HFFc6 (cell line): ENCODE data around the gene ASTN2. TPM values are rescaled to one million over a fixed set of nuclear protein-coding genes. Genes with fewer than 3 reads are reported as not detected.

Source experiments
- DNase-seq: peaks from one replicate; pipeline ENCODE4 v3.0.0-alpha.2; 2018
- H3K27ac Mint-ChIP-seq: 2 replicates; pipeline ENCODE4 v1.8.0; 2020; ENCODE audit warnings: mild to moderate bottlenecking, mixed read lengths
- H3K27me3 Mint-ChIP-seq: 2 replicates; pipeline ENCODE4 v1.8.0; 2021; ENCODE audit warnings: mild to moderate bottlenecking, moderate library complexity, mixed read lengths; ENCODE audit not compliant: insufficient read depth
- H3K36me3 Mint-ChIP-seq: 2 replicates; pipeline ENCODE4 v1.8.0; 2021; ENCODE audit warnings: low read depth, mixed read lengths
- H3K4me1 Mint-ChIP-seq: 2 replicates; pipeline ENCODE4 v1.8.0; 2020; ENCODE audit warnings: low read depth, mixed read lengths
- H3K4me3 Mint-ChIP-seq: 2 replicates; pipeline ENCODE4 v1.8.0; 2020; ENCODE audit warnings: mild to moderate bottlenecking, moderate library complexity, mixed read lengths
- H3K9me3 Mint-ChIP-seq: 2 replicates; pipeline ENCODE4 v1.8.0; 2020; ENCODE audit warnings: mild to moderate bottlenecking, mixed read lengths
- CTCF ChIP-seq: fragments of 200-600 bp; sonication (generic); IDR thresholded peaks from 2 replicates; pipeline ENCODE4 v1.5.0; 2021; ENCODE audit warnings: antibody characterized with exemption, mild to moderate bottlenecking
- total RNA-seq, 6 experiments: library from RNA; stranded (reverse); fragmentation: NEBNext Ultra II Directional; extraction: Animal tissue kit (Norgen Biotek cat#: 25700); gene quantifications; 2 replicates in 1 of 6; 3 replicates in 5 of 6; pipeline ENCODE4 v1.2.3, GENCODE V29; 2021

ASTN2 gene
- total RNA-seq, 6 experiments from 2014 or later = 7.3 to 9.7 (median 8.3) TPM

- H3K27me3 Mint-ChIP-seq = no peaks in the 10 kb centered on the region; the same call in none of the 2 replicates
- H3K4me1 Mint-ChIP-seq = peaks cover 41% of the 10 kb centered on the region
- H3K27ac Mint-ChIP-seq = no peak overlapping the region; the same call in 1 of the 2 replicates
- TF ChIP-seq CTCF = no peak
- peaks cover 6% of the 10 kb centered on the region; the same call in 1 of the 2 replicates for H3K36me3 Mint-ChIP-seq
- no peaks in the 10 kb centered on the region for H3K9me3 Mint-ChIP-seq
- DNase-seq = no peak
- peak overlapping the region; percentile 6; the same call in 1 of the 2 replicates for H3K4me3 Mint-ChIP-seq
Observed at GRCh38 chr9:116643691-116644090, 771.2 kb downstream of the ASTN2 start.

- Mint-ChIP-seq H3K27me3 (no peaks in the 10 kb centered on the region; the same call in 1 of the 2 replicates), H3K27ac (no peak overlapping the region)
- no peak for DNase-seq
Observed at GRCh38 chr9:116641292-116642059, 773.4 kb downstream of the ASTN2 start.

GRCh38 chr9:116639251-116639741, 775.6 kb downstream of the ASTN2 start:
- peaks cover 32% of the 10 kb centered on the region for H3K4me1 Mint-ChIP-seq
- H3K27ac Mint-ChIP-seq = no peak overlapping the region; the same call in 1 of the 2 replicates
- H3K27me3 Mint-ChIP-seq = no peaks in the 10 kb centered on the region; the same call in 1 of the 2 replicates
- DNase-seq = peak; percentile 53
- H3K9me3 Mint-ChIP-seq = no peaks in the 10 kb centered on the region
- peaks cover 6% of the 10 kb centered on the region; the same call in 1 of the 2 replicates for H3K36me3 Mint-ChIP-seq
- H3K4me3 Mint-ChIP-seq = no peak overlapping the region
- TF ChIP-seq CTCF = no peak

More at GRCh38 chr9:116641292-116642059, 773.4 kb downstream of the ASTN2 start:
- Mint-ChIP-seq H3K4me3 (no peak overlapping the region), H3K9me3 (no peaks in the 10 kb centered on the region), H3K4me1 (peaks cover 36% of the 10 kb centered on the region), H3K36me3 (peaks cover 6% of the 10 kb centered on the region; the same call in 1 of the 2 replicates)
- TF ChIP-seq CTCF = no peak

GRCh38 chr9:116635908-116636307, 778.9 kb downstream of the ASTN2 start:
- Mint-ChIP-seq H3K27me3 (no peaks in the 10 kb centered on the region; the same call in 1 of the 2 replicates), H3K27ac (no peak overlapping the region), H3K4me1 (peaks cover 50% of the 10 kb centered on the region), H3K36me3 (no peaks in the 10 kb centered on the region; the same call in 1 of the 2 replicates), H3K4me3 (no peak overlapping the region), H3K9me3 (no peaks in the 10 kb centered on the region)
- DNase-seq = no peak
- no peak for TF ChIP-seq CTCF

- no peak for TF ChIP-seq CTCF
- no peaks in the 10 kb centered on the region for H3K9me3 Mint-ChIP-seq
- H3K4me1 Mint-ChIP-seq = peaks cover 30% of the 10 kb centered on the region
- DNase-seq = peak; percentile 70
- H3K4me3 Mint-ChIP-seq = peak overlapping the region; percentile 24
- H3K27me3 Mint-ChIP-seq = no peaks in the 10 kb centered on the region; the same call in 1 of the 2 replicates
- H3K27ac Mint-ChIP-seq = peak overlapping the region; percentile 38
- no peaks in the 10 kb centered on the region; the same call in 1 of the 2 replicates for H3K36me3 Mint-ChIP-seq
Observed at GRCh38 chr9:116632990-116633838, 781.6 kb downstream of the ASTN2 start.
